Stimulated activated CD8-positive, alpha-beta memory T cell treated with anti-CD3 and anti-CD28 coated beads, Interleukin-12 subunit alpha, Interleukin-12 subunit beta, amount 100 ng/mL, for 4 hours (primary cell): ENCODE data around the gene SPX.

Experiments
- DNase-seq: peaks from one replicate; pipeline ENCODE4 v3.0.0-alpha.2; 2020; ENCODE audit warnings: low read depth

The SPX gene

DNA sequence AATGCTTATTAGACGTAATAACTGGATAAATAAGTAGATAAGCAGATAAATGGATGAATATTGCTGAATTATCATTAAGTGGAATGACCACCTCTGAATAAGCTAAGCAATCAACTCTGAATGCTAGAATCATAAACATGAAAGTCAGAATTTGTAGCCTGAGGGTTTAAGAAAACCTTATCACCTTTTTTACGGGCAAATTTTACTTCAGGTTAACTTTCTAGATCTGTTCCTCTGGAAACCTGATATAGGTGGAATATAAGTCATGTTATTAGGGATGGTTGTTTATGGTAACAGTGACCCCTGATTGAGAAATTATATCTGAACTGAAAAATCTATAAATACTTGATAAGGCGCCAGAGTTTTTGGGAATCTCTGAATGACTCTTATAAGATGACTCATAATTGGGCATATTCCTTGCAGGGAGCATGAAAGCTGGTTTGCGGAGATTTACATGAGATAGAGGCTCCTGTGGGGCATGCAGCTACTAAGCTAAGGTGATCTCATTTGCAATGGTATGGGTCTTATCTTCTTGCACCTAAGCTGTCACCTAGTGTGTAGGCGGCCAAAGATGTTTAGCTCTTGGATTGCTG, 12.1 kb downstream of the SPX start:
- no peak for DNase-seq

DNA sequence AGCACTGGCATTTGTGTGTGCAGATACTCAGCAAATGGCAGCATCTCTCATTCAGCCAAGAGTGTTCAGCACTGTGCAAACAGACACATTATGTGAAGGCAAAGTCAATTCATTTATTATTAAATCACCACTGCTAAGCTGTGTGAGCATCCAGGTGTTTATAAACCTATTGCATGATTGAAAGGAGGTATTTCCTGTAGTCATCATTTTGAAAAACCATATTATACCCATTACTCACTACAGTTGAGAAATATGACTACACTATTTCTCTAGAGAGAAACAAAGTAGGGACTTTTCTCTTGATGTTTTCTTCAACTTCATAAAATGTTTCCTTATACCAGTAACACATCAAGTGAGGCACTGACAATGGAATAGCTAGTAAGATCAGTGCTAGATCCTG, 13.7 kb downstream of the SPX start:
- no peak for DNase-seq

GRCh38 chr12:21541773-21542172, 15.7 kb downstream of the SPX start:
- DNase-seq, result no peak

- no peak for DNase-seq
Observed at GRCh38 chr12:21542403-21542802, 16.3 kb downstream of the SPX start.

DNA sequence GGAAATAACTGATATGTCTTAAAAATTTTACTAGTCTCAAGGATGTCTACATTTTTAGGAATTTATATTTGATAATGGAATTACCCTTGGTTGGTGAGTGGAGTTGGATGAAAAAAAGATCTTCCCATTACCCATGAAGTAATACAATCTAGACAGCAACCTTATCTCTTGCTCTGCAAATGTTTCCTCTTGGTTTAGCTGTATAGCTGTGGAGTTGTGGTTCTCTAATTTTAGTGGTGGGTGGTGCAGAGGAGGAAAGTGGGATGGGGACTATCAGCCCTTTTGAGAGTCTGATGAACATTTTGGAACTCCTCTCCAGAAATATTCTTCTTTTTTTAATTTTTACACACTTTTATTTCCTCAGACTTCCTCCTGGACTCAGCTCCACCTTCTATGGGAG, 17.1 kb downstream of the SPX start:
- no peak for DNase-seq

- DNase-seq, result no peak
Observed at GRCh38 chr12:21545557-21545956, 19.5 kb downstream of the SPX start.

GRCh38 chr12:21546716-21547115, 20.6 kb downstream of the SPX start:
- DNase-seq, result no peak

- DNase-seq, result no peak
Observed at GRCh38 chr12:21547437-21547836, 21.3 kb downstream of the SPX start.

GRCh38 chr12:21551841-21552465, 25.9 kb downstream of the SPX start:
- no peak for DNase-seq

DNA sequence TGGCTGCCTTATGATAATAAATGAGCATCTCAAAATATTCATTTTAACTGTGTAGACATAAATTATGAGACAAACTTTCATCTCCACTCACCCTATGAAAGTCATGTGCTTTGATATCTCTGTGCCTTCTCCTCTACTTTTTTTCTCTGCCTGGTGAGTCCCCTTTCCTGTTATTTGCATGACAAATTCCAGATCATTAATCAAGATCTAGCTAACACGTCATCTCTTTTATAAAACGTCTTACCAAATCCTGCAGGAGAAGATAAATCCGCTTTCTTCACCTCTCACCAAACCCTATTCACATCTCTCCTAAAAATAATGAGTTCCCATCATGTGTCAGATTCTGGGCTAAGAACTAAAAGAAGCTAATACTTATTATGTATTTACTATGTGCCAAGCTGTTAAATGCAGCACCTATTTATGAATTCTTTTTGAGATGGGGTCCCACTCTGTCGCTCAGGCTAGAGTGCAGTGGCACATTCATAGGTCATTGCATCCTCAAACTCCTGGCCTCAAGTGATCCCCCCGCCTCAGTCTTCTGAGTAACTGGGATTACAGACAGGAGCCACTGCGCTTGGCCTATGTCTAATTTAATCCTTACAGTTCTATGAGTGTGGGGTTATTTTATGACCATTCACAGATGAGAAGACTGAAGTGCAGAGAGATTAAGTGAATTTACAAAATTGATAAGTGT, 26.7 kb downstream of the SPX start:
- no peak for DNase-seq

DNA sequence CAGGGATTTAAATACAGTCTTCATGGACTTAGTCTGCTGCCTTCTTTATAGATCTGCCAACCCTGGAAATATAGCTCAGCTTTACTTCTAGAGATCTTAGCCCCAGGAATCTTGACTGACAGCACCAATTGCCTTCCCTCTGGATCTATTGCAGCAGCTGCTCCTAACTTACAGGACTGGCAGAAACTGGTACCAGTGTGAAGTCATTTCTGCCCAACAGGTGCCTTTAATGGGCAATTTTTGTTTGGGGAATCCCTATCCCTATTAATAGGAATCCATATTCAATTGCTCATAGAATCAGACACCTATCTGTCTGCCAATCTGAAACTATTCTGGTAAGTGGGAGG, 27.2 kb downstream of the SPX start:
- DNase-seq, result no peak

DNA sequence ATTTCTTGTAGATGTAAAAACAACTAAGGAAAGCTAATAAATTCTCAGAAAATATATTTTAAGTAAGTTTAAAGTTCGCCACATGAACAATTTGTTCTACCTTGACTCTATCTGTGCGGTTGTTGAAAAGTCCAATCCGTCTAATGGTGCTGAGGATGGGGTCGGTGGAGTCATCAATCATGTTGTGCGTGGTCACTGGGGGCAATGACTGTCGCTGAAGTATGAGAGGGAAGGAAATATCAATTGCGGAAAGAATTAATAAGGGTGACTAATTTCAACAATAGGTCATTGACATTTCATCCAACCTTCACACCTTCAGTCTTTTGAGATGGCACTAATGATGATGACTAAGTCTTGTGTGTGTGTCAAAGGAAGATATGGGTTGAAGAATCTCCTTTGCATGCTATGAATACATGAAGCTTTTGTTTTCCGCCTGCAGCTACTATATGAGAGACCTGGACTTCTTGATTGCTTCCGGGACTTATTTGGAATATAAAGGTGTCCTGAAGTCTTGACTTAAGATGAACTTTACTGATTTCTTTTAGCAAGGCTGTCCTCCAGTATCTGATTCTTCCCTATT, 32.1 kb downstream of the SPX start:
- DNase-seq, result no peak

GRCh38 chr12:21559855-21560569, 33.9 kb downstream of the SPX start:
- DNase-seq, result no peak

DNA sequence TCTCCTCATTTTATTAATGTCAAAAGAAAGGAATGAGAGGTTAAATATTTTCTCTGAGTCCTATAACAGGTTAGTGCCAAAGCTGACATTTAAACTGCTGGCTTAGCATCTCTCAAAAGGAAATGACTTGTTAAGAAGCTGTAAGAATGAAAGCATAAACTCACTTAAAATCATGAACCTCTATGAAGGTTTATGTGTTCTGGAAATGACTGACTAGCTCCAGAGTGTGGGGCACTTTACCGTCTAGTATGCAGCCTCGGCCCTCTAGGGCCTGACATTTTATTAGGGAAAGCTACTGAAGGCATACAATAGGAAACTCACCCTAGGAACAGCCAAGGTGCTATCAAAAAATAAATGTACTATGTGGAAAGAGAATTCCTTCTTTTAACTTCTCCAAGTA, 35.1 kb downstream of the SPX start:
- DNase-seq, result no peak

DNA sequence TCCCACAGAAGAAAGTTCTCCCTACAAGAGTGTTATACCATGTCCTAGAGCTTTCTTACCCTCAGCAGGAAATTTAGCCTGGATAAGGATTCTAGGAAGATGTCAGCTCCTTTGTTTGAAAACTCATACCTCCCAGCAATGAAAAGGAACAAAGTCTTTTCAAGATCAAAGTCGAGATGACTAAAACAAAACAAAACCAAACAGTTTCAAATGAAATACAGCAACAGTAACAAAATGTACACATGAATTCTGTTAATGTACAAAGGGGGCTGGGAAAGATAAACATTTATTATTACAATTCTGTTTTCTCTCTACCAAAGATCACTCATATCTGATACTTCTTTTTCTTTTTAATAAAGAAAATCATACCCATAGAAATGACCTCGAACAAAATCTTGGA, 36.8 kb downstream of the SPX start:
- no peak for DNase-seq

- DNase-seq, result no peak
Observed at GRCh38 chr12:21566223-21566906, 40.3 kb downstream of the SPX start.

DNA sequence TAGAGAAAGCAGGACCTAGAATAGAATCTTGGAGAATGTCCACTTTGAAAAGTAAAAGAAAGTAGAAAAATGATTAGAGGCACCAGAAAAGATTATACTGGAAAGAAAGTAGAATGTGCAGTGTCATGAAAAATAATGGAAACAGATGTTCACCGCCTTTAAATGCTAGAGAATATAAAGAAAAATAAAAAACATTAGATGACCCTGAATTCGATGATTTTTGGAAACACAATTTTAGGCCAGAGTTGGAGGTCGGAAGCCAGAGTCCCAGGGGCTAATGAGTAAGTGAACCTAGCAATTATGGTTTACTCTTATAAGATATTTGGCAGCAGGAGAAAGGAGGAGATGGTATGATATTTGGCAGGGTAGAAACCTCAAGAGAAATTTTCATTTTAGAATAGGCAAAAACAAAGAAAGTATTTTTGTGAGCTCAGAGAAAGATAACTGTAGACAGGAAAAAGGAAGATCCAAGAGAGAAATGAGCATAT, 40.9 kb downstream of the SPX start:
- DNase-seq, result no peak

- DNase-seq, result no peak
Observed at GRCh38 chr12:21568115-21568514, 42.0 kb downstream of the SPX start.

- no peak for DNase-seq
Observed at GRCh38 chr12:21571046-21571445, 45.0 kb downstream of the SPX start.

DNA sequence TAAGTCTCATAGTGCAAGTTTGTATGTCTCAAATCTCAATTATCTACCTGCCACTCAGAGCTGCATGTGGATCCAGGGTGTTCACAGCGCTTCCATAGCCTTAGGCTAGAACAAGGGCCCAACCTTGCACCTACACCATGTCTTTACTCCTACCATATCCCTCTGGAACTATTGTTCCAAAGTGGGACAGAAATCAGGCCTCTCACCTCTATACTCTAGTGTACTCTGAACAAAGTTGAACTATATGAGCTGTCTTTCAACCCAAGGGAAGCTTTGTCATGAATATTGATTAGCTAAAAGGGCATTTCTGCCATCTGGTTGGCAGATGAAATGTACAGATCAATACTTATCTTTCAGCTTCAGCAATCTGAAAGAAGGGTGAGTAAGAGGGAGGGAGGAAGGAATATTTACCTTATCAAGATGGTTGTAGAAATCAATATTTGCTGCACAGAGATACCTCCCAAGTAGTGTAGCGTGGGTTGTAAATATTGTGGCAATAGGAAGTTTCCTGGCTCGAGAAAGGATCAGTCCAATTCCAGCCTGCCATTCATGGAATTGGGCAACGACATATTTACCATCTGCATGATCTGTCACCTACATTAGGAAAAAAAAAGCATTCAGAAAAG, 47.8 kb downstream of the SPX start:
- DNase-seq, result no peak

DNA sequence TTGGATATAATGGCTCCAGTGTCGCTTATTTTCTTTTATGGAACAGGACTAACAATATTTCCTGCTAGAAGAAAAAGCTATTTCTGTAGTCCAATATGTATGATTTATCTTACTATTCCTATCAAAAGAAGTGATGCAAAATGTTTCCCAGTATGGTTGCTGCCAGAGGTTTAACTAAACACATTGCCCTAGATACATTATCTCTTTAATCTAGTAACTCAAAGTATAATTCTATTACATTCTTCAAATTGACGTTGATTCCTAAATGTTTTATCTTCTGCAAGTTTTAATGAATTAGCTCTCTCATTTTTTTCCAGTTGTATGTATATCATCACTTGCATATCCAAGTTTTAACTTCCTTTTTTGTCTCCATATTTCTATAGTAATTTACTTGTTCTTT, 50.3 kb downstream of the SPX start:
- DNase-seq, result no peak

- no peak for DNase-seq
Observed at GRCh38 chr12:21577516-21577915, 51.4 kb downstream of the SPX start.
